Measurements from ENCODE around the gene OR7G2.

GRCh38 chr19:9149997-9150396, 42.7 kb upstream of the OR7G2 start:
- no peak for TF ChIP-seq CTCF (IDR thresholded peaks at IDR 0.05)
- no peak for TF ChIP-seq ZFX (IDR thresholded peaks at IDR 0.05; ENCODE audit: borderline replicate concordance)
